ENCODE data around the gene SPATS2.
"Not testable (repeated sequence)": the region's sequence is repeated elsewhere in the genome, so short reads cannot be mapped to it uniquely, and the experiment has no call there.

The SPATS2 gene

DNA sequence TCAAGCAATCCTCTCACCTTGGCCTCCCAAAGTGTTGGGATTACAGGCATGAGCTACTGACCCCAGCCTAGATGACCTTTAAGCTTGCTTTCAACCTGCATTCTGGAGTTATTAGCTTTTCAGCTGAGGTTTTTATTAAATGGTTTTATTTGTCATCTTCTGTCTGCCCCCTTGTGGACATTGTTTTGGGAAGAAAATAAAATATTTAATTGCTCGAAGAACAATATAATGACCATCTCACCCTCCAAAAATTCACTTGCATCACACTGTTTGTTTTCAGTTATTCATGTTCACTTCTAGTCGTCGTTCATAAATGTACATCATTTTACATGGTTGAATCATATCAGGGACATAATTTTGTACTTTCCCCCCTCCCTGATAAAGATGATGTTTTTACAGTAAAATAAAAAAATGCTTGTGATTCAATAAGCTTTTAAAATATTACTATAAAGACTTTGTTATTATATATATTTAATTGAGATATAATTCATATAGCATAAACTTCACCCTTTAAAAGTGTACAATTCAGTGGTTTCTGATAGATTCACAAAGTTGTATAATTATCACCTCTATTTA, 10.1 kb upstream of the SPATS2 start:
- DNase-seq: no peak

DNA sequence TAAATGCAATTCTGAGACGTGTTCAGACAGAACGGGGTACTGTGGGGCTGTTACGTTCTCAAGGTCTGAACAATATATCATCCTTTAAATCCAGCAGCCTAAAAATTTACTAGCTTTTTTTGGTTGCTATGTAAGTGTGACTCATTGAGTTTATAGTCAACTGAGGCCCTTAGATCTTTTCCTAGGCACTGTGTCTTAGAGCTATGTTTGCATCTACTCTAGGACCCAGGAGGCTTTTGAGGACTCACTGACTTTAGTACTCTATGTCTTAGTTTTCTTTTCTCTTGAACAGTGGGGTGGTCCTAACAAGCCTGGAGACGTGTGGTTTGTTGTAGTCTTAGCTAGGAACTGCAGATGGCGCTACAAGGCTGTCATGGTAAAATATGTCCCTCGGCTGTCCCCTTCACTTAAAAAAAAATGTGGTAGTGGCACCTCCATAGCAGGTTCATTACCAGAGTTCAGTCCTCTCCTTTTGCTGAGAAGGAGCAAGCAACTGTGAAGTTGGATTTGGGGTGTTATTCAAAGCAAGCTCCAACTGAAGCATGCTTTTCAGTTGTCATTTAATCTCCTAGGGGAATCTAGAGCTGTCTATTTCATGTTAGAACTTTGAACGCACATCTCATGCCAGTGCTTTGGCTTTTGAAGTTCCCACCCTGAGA, 8.7 kb upstream of the SPATS2 start:
- DNase-seq: peak; percentile 50

DNA sequence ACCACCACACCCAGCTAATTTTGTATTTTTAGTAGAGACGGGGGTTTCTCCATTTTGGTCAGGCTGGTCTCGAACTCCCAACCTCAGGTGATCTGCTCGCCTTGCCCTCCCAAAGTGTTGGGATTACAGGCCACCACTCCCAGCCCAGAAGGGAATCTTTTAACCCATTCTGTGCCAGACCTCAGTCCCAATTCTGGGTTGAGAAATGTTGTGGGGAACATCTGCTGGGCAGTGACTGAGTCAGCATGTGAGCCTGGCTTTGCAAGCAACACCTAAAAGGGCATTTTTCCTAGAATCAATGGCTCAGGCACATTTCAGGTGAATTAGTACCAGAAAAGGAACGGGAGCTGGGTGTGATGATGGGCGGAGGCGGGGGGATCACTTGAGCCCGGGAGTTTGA, 7.6 kb upstream of the SPATS2 start:
- no peak for DNase-seq

DNA sequence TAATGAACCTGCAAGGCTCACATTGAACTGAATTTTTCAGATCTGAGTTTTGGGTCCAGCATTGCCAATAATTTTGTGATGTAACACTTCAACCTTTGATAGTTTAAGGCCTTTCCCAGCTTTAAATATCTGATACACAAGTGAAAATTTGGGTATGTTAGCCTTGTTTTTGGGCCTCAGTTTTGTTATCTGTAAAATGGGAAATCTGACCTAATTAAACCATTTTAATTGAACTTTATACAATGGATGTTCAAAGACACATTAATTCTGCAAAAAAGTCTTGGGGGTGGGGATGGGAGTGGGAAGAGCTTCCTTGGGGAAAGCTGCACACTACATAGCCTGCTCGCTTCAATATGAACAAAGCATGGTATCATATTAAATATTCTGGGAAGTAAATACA, 5.2 kb upstream of the SPATS2 start:
- DNase-seq: no peak

DNA sequence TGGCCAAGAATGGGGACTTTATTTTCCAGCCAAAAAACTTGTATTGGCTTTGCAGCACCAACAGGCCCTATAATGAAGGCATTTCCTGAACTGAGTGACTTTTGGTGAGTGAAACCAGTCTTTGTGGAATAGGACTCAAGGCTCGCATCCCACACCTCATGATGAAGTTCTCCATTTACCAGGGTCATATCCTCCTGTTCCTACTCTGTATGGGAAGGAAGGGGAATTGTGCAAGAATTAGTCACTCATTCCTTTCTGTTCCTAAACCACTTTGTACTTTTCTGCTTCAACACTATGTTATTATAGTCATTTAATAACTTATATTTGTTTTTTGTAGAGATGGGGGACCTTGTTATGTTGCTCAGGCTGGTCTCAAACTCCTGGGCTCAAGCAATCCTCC, 2.3 kb upstream of the SPATS2 start:
- no peak for DNase-seq

DNA sequence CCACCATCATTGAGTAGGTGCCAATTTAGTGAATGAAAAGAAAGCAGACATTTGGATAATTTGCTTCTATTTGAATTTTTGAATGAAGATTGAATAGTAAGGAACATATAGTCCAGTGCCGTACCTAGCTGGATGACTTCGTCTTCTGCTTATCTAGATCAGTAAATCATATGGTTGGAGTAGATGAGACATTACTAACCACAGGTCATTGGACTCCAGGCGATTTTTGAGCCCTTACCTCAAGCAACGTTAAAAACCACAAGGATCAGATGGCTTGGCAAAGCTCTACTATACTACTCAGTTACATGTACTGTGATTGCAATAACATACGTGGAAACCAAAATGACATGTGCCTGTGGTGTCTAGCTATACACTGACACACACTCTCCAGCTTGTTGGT, 1.7 kb upstream of the SPATS2 start:
- no peak for DNase-seq

DNA sequence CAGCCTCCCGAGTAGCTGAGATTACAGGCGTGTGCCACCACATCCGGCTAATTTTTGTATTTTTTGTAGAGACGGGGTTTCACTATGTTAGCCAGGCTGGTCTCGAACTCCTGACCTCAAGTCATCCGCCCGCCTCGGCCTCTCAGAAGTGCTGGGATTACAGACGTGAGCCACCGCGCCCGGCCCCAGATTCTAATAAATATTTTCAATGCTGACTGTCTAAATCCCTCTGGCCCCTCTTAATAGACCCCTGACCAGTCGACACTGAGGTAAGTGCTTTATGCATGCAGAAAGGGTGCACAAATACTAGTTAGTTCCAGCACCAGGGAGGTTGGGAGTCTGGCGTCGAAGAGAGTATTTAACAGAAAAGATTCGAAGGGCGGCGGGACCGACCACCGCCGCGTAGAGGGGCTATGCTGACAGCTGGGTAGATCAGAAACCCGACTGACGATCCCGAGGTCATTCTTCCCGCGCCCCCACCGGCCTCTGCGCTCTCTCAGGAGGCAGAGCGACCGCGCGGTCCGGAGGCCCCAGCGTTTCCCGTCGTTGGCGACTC, 1.1 kb upstream of the SPATS2 start:
- DNase-seq: no peak

DNA sequence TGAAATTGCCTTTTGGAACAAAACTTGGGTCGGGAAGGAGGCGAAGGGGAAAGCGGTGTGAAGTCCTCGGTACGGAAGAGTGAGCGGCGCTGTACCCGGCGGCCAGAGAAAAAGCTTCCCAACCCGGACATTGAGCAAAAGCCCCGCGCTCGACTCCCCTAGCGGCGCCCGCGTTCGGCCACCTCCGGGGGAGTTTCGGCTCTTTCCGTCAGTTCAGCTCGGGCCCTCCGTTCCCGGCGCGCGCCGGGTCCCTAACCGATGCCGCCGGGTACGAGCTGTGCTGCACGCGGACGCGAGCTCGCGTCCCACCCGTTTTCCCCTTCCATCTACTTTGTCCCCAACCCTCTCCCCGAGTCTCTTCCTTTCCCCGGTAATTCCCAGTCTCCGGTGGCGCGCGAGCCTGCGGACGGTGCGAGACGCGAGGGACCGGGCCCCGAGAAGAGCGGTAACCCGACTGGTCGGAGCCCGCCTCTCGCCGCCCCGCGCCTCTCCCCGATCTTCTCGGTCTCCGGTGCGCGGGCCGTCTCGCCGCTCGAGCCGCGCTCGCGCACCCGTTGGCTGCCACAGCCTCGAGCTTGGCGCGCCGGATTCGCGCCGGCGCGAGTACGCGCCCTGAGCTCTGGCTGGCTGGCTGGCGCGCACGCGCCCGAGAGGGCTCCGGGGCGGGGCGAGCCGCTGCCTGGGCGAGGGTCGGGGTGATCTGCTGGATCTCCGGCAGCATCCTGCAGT, 446 bp upstream of the SPATS2 start:
- peak; percentile 89 for DNase-seq

DNA sequence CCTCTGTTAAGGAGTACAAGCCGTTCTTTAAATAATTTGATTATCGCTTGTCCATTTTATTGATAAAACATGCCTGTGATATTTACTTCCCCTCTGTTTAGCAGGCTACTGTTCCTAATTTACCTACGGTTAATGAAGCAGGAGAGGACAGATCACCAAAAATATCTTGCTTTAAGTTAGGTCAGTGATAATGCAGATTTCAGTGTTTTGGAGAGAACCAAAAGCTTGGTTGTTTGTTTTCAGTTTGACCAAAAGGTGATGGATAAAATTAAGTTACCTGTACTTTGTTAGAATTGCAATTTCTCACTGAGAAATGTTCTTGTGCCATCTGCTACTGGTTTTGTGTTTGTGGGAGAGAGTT, 958 bp downstream of the SPATS2 start:
- DNase-seq: no peak

DNA sequence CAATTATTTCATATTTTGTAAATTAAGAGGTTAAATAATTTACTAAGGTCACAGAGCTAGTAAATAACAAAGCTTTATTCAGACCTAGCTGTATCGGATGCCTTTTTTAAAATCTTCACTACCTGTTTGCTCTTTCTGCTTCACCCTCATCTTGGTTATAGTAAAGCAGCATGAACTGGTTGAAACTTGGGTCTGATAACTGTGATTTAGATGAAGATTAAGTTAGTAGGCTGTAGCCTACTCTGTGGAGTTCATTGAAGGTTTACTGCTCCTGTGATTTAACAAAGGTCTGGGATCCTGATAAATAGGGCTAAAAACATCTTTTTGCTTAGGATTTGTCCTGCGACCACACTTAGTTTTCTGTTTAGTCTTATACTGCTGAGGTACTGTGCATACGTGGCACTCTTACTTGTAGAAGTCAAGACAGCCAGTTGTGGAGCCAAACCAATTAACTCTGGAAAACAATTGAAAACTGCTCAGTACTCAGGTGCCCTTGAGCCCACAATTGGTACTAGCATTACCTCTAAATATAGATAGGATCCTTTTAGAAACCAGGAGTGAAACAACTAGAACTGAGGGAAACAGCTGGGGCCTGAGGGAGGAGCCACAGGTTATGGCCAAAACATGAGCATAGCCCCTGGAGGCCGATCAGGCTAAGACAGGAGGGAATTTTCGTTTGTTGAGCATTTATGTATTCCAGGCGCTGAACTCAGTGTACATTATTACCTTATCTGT, 2.3 kb downstream of the SPATS2 start:
- DNase-seq: peak; percentile 26

DNA sequence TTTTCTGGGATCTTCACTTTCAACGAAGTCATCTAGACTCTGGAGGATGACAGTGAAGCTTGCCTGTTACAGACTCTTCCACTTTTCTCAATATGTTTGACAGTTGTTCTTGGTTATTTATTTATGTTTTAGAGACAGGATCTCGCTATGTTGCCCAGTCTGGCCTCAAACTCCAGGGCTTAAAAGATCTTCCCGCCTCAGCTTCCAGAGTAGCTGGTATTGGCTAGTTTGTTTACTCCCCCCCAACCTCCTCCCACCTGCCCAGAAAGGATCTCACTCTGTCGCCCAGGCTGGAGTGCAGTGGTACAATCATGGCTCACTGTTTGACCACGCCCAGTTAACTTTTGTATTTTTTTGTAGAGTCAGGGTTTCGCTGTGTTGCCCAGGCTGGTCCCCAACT, 3.3 kb downstream of the SPATS2 start:
- DNase-seq: no peak

DNA sequence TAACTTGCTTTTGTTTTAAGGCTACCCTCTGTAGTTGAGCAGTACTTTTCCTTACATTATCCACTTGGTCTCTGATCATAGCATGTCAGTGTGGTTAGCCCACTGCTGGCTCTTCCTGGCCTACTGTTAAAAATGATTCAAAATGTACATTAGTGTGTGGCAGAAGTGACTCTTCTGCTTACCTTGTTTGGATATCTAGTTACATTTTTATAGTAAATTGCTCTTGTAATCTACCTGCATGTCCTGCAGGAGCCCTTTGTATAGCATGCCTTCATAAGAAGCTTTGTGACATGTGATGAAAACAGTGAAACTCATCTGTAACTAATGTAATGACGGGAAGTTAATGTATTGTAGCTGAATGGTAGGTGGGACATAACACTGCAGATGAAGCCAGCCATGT, 8.1 kb downstream of the SPATS2 start:
- DNase-seq: no peak

DNA sequence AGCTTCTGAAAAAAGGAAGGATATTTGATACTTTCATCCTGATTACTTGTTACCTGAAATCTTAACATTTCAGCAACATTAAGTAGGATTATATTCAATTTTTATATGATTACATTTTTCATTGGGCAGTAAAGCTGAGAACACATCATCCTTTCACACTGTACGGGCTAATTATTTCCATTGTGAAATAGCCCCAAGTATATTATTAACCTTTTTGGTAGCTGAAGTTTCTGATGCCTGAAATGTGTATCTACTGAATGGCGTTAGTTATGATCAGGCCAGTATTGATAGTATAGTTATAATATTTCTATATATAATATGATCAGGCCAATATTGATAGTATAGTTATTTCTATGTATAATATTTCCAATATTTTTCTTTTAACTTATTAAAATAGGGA, 10.1 kb downstream of the SPATS2 start:
- no peak for DNase-seq

DNA sequence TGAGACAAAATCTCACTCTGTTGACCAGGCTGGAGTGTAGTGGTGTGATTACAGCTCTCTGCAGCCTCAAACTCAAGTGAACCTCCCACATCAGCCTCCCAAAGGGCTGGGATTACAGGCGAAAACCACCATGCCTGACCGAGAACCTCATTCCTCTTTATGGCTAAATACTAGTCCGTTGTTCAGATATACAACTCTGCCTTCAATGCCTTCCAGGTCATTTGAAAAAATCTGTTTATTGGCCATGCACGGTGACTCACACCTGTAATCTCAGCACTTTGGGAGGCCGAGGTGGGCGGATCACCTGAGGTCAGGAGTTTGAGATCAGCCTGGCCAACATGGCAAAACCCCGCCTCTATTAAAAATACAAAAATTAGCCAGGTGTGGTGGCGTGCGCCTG, 12.9 kb downstream of the SPATS2 start:
- DNase-seq: not testable (repeated sequence)

DNA sequence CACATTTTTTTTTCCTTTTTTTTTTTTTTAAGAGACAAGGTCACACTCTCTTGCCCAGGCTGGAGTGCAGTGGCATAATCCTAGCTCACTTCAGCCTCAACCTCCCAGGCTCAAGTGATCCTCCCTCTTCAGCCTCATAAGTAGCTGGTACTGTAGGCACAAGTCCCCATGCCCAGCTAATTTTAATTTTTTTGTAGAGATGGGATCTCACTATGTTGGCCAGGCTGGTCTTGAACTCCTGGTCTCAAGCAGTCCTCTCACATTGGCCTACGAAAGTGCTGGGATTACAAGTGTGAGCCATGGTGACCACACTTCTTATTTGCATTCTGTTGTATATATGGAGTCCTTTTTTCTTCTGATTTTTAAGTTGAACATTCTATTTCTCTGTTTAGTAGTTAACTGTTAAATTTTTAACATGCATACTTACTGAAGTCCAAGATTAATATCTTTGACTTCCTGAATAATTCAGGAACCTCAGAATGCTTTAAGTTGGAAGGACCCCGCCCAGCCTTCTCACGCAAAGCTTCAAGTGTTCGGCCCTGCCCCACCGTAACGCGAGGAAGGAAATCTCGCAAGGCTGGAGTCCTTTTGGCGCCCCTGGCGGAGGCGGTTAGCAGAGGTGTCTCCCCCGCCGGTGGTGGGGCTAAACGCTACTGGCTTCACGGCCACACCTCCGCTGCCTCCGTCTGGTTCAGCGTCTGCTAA, 21.6 kb downstream of the SPATS2 start:
- peak; percentile 62 for DNase-seq

DNA sequence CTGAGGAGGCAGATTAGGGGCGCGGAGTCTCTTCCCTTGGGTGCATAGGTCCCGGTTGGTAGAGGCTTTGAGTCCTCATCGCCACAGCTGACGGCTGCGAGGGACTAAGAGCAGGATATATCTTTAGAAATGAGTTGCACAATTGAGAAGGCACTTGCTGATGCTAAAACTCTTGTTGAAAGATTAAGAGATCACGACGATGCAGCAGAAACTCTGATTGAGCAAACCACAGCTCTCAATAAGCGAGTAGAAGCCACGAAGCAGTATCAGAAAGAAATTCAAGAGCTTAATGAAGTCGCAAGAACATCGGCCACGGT, 22.1 kb downstream of the SPATS2 start:
- DNase-seq: no peak

DNA sequence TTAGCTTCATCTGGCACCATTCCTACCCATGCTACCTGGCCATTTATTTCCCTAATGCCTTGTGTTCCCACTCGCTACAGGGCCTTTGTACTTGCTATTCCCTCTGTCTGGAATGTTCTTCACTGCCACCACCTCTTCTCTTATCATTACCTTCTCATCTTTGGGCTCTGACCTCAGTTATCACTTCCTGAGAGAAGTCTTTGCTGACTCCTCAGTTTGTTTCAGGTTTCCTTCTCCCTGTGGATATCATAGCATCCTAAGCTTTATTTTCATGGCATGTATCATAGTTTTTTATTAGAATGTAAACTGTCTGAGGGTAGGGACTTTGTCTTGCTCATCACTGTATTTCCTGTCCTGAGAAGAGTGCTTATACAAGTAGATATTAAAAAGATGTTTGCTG, 29.7 kb downstream of the SPATS2 start:
- DNase-seq: no peak

DNA sequence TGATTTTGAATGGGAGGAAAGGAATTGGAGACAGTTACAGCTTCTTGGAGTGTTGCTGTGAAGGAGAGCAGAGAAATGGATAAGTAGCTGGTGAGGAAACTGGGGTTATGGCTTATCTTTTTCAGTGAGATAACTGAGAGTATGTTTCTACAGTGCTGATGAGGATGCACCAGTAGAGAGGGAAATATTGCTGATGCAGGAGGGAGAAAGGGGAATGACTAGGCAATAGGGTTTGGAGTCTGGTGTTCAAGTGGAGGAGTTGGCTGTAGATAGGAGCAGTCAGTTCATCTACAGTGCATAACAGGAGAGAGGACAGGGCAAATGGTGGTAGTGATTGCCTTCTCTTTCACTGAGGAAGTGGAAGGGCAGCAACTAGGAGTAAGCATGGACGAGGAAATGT, 33.0 kb downstream of the SPATS2 start:
- DNase-seq: no peak

DNA sequence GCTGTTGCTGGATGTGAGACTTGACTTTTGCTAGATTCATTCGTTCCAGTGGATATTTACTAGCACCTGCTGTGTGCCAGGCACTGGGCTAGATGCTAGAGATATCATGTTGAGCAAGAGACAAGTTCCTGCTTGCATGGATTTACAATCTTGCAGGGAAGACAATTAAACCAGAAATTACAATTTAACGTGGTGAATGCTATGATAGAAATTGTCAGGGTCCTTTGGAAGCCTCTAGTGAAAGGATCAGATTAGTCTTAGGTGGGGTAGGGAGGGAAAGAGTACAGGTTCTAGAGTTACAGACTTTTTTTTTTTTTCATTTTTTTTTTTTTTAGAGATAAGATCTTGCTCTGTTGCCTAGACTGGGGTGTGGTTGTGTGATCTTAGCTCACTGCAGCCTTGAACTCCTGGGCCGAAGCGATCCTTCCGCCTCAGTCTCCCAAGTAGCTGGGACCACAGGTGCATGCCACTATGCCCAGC, 36.7 kb downstream of the SPATS2 start:
- DNase-seq: no peak

DNA sequence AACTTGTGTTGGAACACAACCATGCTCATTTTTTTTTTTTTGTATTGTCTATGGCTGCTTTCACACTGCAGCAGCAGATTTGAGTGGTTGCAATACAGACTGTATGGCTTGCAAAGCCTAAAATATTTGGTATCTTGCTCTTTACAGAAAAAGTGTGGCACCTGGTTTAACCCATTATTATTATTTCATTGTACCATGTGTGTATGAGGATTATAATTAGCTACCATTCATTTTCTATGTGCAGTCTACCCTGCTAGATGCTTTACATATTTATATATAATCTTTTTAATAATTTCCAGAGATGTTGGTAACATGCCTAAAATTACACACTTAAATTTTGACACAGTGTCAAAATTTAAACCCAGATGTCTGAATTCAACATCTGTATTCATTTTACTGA, 37.7 kb downstream of the SPATS2 start:
- DNase-seq: no peak

DNA sequence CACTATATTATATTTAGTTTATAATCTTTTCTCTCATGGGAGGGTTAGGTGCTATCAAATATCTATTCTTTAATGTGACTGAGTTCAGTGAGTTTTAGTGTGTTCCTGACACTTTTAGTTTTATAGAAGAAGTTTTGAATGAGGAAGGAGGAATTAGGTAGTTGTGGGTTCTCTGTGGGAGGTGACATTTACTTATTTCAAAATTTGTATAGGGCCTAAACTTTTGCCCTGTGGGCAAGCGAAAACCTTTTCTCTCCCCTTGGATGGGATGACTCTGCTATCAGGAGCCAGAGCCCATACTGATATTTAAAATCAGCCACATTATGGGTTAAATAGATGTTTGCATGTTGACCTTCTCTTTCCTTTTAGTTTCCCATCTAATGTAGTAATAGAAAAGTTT, 43.6 kb downstream of the SPATS2 start:
- no peak for DNase-seq

DNA sequence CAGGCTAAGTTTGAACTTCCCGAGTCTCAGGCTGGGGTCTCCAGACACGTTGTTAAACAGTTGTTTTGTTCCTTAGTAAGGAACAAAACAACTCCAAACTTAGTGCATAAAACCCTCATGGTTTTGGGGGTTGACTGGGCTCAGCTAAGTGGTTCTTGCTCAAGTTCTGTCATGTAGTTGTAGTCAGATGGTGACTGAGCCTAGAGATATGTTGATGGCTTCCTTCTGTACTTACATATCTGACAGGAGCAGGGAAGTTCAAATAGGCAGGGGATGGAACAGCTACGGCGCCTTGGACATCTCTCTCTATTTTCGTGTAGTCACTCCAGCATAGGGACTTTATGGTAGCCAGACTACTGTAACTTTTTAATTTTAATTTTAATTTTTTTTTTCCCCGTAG, 45.7 kb downstream of the SPATS2 start:
- DNase-seq: no peak

DNA sequence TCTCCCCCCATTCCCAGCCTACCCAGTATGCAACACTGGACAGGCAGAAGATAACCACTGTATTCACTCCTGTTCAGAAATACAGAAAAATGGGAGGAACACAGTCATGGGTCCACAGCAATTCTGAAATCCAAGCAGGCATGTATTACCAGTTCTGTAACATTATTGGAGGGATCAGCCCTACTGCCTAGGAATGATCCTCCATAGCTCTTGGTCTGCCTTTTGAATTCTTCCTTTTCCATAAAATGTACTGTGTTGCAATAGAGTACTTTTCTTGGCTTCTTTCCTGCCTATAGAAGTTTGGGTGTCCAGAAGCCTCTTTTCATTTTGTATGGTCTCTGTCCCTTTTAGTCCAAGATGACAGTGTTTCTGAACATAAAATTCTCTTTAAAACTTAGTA, 46.5 kb downstream of the SPATS2 start:
- DNase-seq: no peak
